ENCODE results near the gene PRKAR2A.

PRKAR2A gene

DNA sequence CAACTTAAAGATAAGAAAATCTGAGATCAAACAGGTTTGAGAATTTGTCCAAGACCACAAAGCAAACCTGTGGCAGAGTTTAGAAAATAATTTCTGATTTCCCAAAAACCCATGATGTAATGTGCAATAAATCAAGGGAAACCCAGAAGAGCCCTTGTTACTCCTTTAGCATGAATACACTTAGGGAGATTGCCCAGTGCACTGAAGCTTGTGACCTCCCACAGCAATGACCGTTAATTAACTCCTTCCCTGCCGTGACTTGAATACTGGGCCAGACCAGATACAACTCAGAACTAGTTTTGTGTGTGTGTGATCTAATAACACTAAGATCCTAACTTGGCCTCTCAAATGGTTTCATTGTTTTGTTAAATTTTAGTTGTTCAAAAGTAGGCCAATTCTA, 2.5 kb downstream of the PRKAR2A start:
- TF ChIP-seq ARNTL (CRISPR knock-in tag; IDR thresholded peaks at IDR 0.05; ENCODE audit: borderline replicate concordance, low read depth) = no peak
- no peak for TF ChIP-seq ESRRG (CRISPR knock-in tag; IDR thresholded peaks at IDR 0.05)
- TF ChIP-seq, protein P1, sequence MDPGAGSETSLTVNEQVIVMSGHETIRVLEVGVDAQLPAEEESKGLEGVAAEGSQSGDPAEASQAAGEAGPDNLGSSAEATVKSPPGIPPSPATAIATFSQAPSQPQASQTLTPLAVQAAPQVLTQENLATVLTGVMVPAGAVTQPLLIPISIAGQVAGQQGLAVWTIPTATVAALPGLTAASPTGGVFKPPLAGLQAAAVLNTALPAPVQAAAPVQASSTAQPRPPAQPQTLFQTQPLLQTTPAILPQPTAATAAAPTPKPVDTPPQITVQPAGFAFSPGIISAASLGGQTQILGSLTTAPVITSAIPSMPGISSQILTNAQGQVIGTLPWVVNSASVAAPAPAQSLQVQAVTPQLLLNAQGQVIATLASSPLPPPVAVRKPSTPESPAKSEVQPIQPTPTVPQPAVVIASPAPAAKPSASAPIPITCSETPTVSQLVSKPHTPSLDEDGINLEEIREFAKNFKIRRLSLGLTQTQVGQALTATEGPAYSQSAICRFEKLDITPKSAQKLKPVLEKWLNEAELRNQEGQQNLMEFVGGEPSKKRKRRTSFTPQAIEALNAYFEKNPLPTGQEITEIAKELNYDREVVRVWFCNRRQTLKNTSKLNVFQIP (CRISPR knock-in tag; IDR thresholded peaks at IDR 0.05; ENCODE audit: borderline replicate concordance, low read depth) = no peak
- TF ChIP-seq, protein P2, sequence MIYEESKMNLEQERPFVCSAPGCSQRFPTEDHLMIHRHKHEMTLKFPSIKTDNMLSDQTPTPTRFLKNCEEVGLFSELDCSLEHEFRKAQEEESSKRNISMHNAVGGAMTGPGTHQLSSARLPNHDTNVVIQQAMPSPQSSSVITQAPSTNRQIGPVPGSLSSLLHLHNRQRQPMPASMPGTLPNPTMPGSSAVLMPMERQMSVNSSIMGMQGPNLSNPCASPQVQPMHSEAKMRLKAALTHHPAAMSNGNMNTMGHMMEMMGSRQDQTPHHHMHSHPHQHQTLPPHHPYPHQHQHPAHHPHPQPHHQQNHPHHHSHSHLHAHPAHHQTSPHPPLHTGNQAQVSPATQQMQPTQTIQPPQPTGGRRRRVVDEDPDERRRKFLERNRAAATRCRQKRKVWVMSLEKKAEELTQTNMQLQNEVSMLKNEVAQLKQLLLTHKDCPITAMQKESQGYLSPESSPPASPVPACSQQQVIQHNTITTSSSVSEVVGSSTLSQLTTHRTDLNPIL (CRISPR knock-in tag; IDR thresholded peaks at IDR 0.05; ENCODE audit: low read depth) = no peak
- no peak for TF ChIP-seq SNAI2 (CRISPR knock-in tag; IDR thresholded peaks at IDR 0.05)
- no peak for TF ChIP-seq ZNF565 (CRISPR knock-in tag; conservative IDR thresholded peaks at IDR 0.05; ENCODE audit: low read depth)
- no peak for TF ChIP-seq OSR1 (CRISPR knock-in tag; IDR thresholded peaks at IDR 0.05)
- no peak for TF ChIP-seq TOX (CRISPR knock-in tag; IDR thresholded peaks at IDR 0.05; ENCODE audit: borderline replicate concordance)
- no peak for TF ChIP-seq TCF4 (CRISPR knock-in tag; IDR thresholded peaks at IDR 0.05; ENCODE audit: borderline replicate concordance)
- no peak for TF ChIP-seq ZC3H10 (CRISPR knock-in tag; IDR thresholded peaks at IDR 0.05)
- TF ChIP-seq, protein P3, sequence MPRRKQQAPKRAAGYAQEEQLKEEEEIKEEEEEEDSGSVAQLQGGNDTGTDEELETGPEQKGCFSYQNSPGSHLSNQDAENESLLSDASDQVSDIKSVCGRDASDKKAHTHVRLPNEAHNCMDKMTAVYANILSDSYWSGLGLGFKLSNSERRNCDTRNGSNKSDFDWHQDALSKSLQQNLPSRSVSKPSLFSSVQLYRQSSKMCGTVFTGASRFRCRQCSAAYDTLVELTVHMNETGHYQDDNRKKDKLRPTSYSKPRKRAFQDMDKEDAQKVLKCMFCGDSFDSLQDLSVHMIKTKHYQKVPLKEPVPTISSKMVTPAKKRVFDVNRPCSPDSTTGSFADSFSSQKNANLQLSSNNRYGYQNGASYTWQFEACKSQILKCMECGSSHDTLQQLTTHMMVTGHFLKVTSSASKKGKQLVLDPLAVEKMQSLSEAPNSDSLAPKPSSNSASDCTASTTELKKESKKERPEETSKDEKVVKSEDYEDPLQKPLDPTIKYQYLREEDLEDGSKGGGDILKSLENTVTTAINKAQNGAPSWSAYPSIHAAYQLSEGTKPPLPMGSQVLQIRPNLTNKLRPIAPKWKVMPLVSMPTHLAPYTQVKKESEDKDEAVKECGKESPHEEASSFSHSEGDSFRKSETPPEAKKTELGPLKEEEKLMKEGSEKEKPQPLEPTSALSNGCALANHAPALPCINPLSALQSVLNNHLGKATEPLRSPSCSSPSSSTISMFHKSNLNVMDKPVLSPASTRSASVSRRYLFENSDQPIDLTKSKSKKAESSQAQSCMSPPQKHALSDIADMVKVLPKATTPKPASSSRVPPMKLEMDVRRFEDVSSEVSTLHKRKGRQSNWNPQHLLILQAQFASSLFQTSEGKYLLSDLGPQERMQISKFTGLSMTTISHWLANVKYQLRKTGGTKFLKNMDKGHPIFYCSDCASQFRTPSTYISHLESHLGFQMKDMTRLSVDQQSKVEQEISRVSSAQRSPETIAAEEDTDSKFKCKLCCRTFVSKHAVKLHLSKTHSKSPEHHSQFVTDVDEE (CRISPR knock-in tag; IDR thresholded peaks at IDR 0.05) = no peak
- TF ChIP-seq PPARA (CRISPR knock-in tag; IDR thresholded peaks at IDR 0.05; ENCODE audit: borderline replicate concordance) = no peak
- TF ChIP-seq GLIS3 (CRISPR knock-in tag; IDR thresholded peaks at IDR 0.05) = no peak
- TF ChIP-seq, protein P4, sequence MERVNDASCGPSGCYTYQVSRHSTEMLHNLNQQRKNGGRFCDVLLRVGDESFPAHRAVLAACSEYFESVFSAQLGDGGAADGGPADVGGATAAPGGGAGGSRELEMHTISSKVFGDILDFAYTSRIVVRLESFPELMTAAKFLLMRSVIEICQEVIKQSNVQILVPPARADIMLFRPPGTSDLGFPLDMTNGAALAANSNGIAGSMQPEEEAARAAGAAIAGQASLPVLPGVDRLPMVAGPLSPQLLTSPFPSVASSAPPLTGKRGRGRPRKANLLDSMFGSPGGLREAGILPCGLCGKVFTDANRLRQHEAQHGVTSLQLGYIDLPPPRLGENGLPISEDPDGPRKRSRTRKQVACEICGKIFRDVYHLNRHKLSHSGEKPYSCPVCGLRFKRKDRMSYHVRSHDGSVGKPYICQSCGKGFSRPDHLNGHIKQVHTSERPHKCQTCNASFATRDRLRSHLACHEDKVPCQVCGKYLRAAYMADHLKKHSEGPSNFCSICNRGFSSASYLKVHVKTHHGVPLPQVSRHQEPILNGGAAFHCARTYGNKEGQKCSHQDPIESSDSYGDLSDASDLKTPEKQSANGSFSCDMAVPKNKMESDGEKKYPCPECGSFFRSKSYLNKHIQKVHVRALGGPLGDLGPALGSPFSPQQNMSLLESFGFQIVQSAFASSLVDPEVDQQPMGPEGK (CRISPR knock-in tag; IDR thresholded peaks at IDR 0.05; ENCODE audit: borderline replicate concordance) = no peak
- no peak for ATAC-seq

DNA sequence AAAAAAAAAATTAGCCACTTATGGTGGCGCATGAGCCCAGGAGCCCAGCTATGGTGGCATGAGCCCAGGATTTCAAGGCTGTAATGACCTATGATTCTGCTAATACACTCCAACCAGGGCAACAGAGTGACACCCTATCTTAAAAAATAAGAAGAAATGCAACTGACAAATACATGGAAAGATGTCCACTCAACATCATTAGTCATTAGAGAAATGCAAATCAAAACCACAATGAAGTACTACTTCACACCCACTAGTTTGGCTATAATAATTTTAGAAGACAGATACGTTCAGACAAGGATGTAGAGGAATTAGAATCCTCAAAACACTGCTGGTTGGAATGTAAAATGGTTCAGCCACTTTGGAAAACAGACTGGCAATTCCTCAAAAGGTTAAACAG, 10.5 kb downstream of the PRKAR2A start:
- TF ChIP-seq, protein P4 (CRISPR knock-in tag; IDR thresholded peaks at IDR 0.05; ENCODE audit: borderline replicate concordance) = no peak
- TF ChIP-seq OSR1 (CRISPR knock-in tag; IDR thresholded peaks at IDR 0.05) (no peak), BACH2 (CRISPR knock-in tag; IDR thresholded peaks at IDR 0.05; ENCODE audit: borderline replicate concordance) (no peak), GLIS3 (CRISPR knock-in tag; IDR thresholded peaks at IDR 0.05) (no peak), TOX (CRISPR knock-in tag; IDR thresholded peaks at IDR 0.05; ENCODE audit: borderline replicate concordance) (no peak), ZNF565 (CRISPR knock-in tag; conservative IDR thresholded peaks at IDR 0.05; ENCODE audit: low read depth) (no peak), ZFP3 (CRISPR knock-in tag; IDR thresholded peaks at IDR 0.05) (no peak)
- TF ChIP-seq, protein P2 (CRISPR knock-in tag; IDR thresholded peaks at IDR 0.05; ENCODE audit: low read depth) = no peak
- ATAC-seq = no peak

DNA sequence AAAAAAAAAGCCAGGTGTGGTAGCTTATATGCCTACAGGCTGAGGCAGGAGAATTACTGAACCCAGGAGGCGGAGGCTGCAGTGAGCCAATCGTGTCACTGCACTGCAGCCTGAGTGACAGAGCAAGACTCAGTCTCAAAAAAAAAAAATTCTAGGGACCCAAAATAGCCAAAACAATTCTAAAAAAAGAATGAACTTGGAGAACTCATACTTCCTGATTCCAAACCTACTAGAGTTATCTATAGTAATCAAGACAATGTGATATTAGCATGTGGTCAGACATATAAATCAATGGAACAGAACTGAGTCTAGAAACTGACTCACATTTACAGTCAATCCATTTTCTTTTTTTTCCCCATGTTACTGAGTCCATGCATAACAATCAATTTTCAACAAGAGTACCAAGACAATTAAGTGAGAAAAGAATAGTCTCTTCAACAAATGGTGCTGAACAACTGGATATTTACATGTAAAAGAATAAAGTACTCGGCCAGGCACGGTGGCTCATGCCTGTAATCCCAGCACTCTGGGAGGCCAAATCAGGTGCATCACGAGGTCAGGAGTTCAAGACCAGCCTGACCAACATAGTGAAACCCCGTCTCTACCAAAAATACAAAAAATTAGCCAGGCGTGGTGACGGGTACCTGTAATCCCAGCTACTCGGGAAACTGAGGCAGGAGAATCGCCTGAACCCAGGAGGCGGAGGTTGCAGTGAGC, 11.9 kb downstream of the PRKAR2A start:
- TF ChIP-seq, protein P1 (CRISPR knock-in tag; IDR thresholded peaks at IDR 0.05; ENCODE audit: borderline replicate concordance, low read depth) = no peak
- no peak for ATAC-seq

Measured in SK-N-SH treated with all-trans-retinoic acid at 6 μM for 48 hours (cell line).